GM12891 (cell line): ENCODE results near the gene ZNF512.

ENCODE experiments used
- PAX5 ChIP-seq: IDR thresholded peaks from 2 replicates; pipeline ENCODE4 v1.6.1; 2011; ENCODE audit warnings: low read length, moderate library complexity, mild to moderate bottlenecking; ENCODE audit not compliant: insufficient read depth, severe bottlenecking
- TAF1 ChIP-seq: IDR thresholded peaks from 2 replicates; pipeline ENCODE4 v1.6.1; 2011; ENCODE audit warnings: low read depth, low read length, control low read depth

DNA sequence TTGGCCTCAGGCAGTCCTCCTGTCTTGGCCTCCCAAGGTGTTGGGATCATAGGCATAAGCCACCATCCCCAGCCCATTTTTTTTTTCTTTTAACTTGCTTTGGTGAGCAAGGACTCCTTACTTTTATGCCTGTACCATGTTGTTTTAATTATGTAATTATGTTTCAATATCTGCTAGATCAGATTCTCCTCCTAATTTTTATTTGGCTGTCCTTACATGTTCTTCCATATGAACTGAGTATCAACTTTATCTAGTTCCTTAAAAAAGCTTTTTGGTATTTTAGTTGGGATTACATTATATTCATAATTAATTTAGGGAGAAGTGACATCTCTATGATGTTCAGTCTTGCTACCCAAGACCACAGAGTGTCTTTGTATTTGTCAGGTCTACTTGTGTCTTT, 62.4 kb downstream of the ZNF512 start:
- no peak for TF ChIP-seq TAF1
- no peak for TF ChIP-seq PAX5
